WTC11 (cell line): ENCODE data around the gene SMAD6. TPM values are rescaled to one million over a fixed set of nuclear protein-coding genes. Genes with fewer than 3 reads are reported as not detected.

ENCODE experiments used
- ATAC-seq: fragments of 200-7000 bp; cut with Tn5 transposase; 2 replicates; pipeline ENCODE4 v1.10.0; 2021; ENCODE audit warnings: mild to moderate bottlenecking, moderate library complexity
- CTCF ChIA-PET: fragments of 300-600 bp; sonication (Branson Sonifier 250); formaldehyde crosslinking; loops from one replicate; lab custom pipeline; 2021; ENCODE audit warnings: antibody characterized with exemption; lab: Charles Lee
- POLR2A ChIA-PET: fragments of 350-600 bp; sonication (Branson Sonifier 250); formaldehyde crosslinking; loops from one replicate; lab custom pipeline; 2021; ENCODE audit warnings: antibody characterized with exemption; lab: Charles Lee
- DNase-seq: peaks from one replicate; pipeline ENCODE4 v3.0.0; 2021; ENCODE audit warnings: low spot score
- H3K27ac Mint-ChIP-seq: 2 replicates; pipeline ENCODE4 v1.8.0; 2021; ENCODE audit warnings: mixed read lengths
- H3K27me3 Mint-ChIP-seq: 2 replicates; pipeline ENCODE4 v1.8.0; 2021; ENCODE audit warnings: low read depth, mild to moderate bottlenecking, moderate library complexity, mixed read lengths
- H3K36me3 Mint-ChIP-seq: 2 replicates; pipeline ENCODE4 v1.8.0; 2021; ENCODE audit warnings: mixed read lengths
- H3K4me1 Mint-ChIP-seq: 2 replicates; pipeline ENCODE4 v1.8.0; 2022; ENCODE audit warnings: mixed read lengths
- H3K4me3 Mint-ChIP-seq: 2 replicates; pipeline ENCODE4 v1.8.0; 2021; ENCODE audit warnings: mild to moderate bottlenecking, moderate library complexity, mixed read lengths
- H3K9me3 Mint-ChIP-seq: 2 replicates; pipeline ENCODE4 v1.8.0; 2021; ENCODE audit warnings: mixed read lengths
- CBFB ChIP-seq: sonication (generic); formaldehyde crosslinking; IDR thresholded peaks from 2 replicates; pipeline ENCODE4 v1.8.1; 2022; ENCODE audit warnings: mild to moderate bottlenecking, low read depth, missing genetic modification reagents
- NFATC4 ChIP-seq: fragments of 250-450 bp; sonication (Bioruptor Pico); IDR thresholded peaks from 2 replicates; pipeline ENCODE4 v1.9.0; 2021; ENCODE audit warnings: mild to moderate bottlenecking
- SOX15 ChIP-seq: fragments of 250-450 bp; sonication (Bioruptor Pico); IDR thresholded peaks from 2 replicates; pipeline ENCODE4 v1.9.0; 2021; ENCODE audit warnings: mild to moderate bottlenecking
- SP1 ChIP-seq: sonication (generic); formaldehyde crosslinking; conservative IDR thresholded peaks from 2 replicates; pipeline ENCODE4 v1.8.1; 2022; ENCODE audit warnings: missing genetic modification reagents
- ZNF121 ChIP-seq: sonication (generic); formaldehyde crosslinking; IDR thresholded peaks from 2 replicates; pipeline ENCODE4 v1.8.0; 2023; ENCODE audit warnings: missing genetic modification reagents
- ZNF219 ChIP-seq: sonication (generic); formaldehyde crosslinking; IDR thresholded peaks from 2 replicates; pipeline ENCODE4 v1.8.0; 2023; ENCODE audit warnings: missing genetic modification reagents, mild to moderate bottlenecking, borderline replicate concordance
- ZNF232 ChIP-seq: sonication (generic); formaldehyde crosslinking; IDR thresholded peaks from 2 replicates; pipeline ENCODE4 v1.8.0; 2022; ENCODE audit warnings: mild to moderate bottlenecking, missing genetic modification reagents
- ZNF317 ChIP-seq: sonication (generic); formaldehyde crosslinking; IDR thresholded peaks from 2 replicates; pipeline ENCODE4 v1.8.1; 2023; ENCODE audit warnings: low read depth, mild to moderate bottlenecking, moderate library complexity, missing genetic modification reagents, borderline replicate concordance
- ZNF396 ChIP-seq: fragments of 250-450 bp; sonication (Bioruptor Pico); IDR thresholded peaks from 2 replicates; pipeline ENCODE4 v1.8.0; 2021; ENCODE audit warnings: mild to moderate bottlenecking, moderate library complexity, borderline replicate concordance
- total RNA-seq: library from RNA; stranded (reverse); gene quantifications from 3 replicates; pipeline ENCODE4 v1.2.3, GENCODE V29; 2021
- TF ChIP-seq, protein P1 (sequence below): fragments of 250-450 bp; sonication (Bioruptor Pico); IDR thresholded peaks from 2 replicates; pipeline ENCODE4 v1.9.0; 2021; ENCODE audit warnings: moderate library complexity, mild to moderate bottlenecking, inconsistent platforms, borderline replicate concordance
- TF ChIP-seq, protein P2 (sequence below): sonication (generic); formaldehyde crosslinking; IDR thresholded peaks from 2 replicates; pipeline ENCODE4 v1.8.0; 2022; ENCODE audit warnings: missing genetic modification reagents
- TF ChIP-seq, protein P3 (sequence below): sonication (generic); formaldehyde crosslinking; IDR thresholded peaks from 2 replicates; pipeline ENCODE4 v1.8.1; 2023; ENCODE audit warnings: mild to moderate bottlenecking, missing genetic modification reagents
- TF ChIP-seq, protein P4 (sequence below): fragments of 250-450 bp; sonication (Bioruptor Pico); IDR thresholded peaks from 2 replicates; pipeline ENCODE4 v1.9.0; 2021; ENCODE audit warnings: mild to moderate bottlenecking
- TF ChIP-seq, protein P5 (sequence below): sonication (generic); formaldehyde crosslinking; IDR thresholded peaks from 2 replicates; pipeline ENCODE4 v1.8.1; 2022; ENCODE audit warnings: low read depth, mild to moderate bottlenecking, moderate library complexity, missing genetic modification reagents, borderline replicate concordance
- TF ChIP-seq, protein P6 (sequence below): sonication (generic); formaldehyde crosslinking; IDR thresholded peaks from 2 replicates; pipeline ENCODE4 v1.8.1; 2022; ENCODE audit warnings: low read depth, missing genetic modification reagents, borderline replicate concordance
- TF ChIP-seq, protein P7 (sequence below): fragments of 250-450 bp; sonication (Bioruptor Pico); IDR thresholded peaks from 2 replicates; pipeline ENCODE4 v1.9.0; 2021; ENCODE audit warnings: mild to moderate bottlenecking, borderline replicate concordance
- TF ChIP-seq, protein P8 (sequence below): sonication (generic); formaldehyde crosslinking; IDR thresholded peaks from 2 replicates; pipeline ENCODE4 v1.8.0; 2022; ENCODE audit warnings: mild to moderate bottlenecking, missing genetic modification reagents

Gene SMAD6
- total RNA-seq, 1 experiment from 2014 or later, result 13.9 TPM

DNA sequence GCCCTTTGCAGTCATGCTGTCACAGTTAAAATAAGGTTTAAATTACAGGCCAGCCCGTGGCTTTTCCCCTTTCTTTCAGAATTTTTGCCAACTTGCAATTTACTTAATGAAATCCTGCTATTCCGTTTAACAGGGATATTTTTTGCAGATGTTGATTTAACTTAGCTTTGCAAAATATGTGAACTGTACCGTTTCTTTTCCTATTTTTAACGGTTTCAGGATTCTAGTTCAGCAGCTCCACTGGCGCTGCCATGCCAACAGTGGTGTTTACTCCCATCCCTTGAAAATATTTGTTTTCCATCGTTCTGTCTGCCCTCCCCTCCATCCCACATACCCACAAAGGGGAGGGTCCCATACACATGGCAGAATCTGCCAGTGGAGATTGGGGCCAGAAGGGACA is 54.3 kb downstream of the SMAD6 start:
- Mint-ChIP-seq H3K9me3 (peaks cover 10% of the 10 kb centered on the region), H3K27me3 (no peaks in the 10 kb centered on the region), H3K4me3 (no peak overlapping the region), H3K27ac (no peak overlapping the region), H3K4me1 (peaks cover 20% of the 10 kb centered on the region), H3K36me3 (peaks cover 10% of the 10 kb centered on the region)
- ATAC-seq (no peak), DNase-seq (no peak)
- ChIA-PET POLR2A (no interaction called here), CTCF (no interaction called here)
- no peak for TF ChIP-seq CBFB (CRISPR knock-in tag)
- no peak for TF ChIP-seq ZNF219
- TF ChIP-seq, protein P1, sequence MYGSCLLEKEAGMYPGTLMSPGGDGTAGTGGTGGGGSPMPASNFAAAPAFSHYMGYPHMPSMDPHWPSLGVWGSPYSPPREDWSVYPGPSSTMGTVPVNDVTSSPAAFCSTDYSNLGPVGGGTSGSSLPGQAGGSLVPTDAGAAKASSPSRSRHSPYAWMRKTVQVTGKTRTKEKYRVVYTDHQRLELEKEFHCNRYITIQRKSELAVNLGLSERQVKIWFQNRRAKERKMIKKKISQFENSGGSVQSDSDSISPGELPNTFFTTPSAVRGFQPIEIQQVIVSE (CRISPR knock-in tag), result no peak
- no peak for TF ChIP-seq ZNF396 (CRISPR knock-in tag)
- TF ChIP-seq SOX15 (CRISPR knock-in tag), result no peak
- TF ChIP-seq, protein P2, sequence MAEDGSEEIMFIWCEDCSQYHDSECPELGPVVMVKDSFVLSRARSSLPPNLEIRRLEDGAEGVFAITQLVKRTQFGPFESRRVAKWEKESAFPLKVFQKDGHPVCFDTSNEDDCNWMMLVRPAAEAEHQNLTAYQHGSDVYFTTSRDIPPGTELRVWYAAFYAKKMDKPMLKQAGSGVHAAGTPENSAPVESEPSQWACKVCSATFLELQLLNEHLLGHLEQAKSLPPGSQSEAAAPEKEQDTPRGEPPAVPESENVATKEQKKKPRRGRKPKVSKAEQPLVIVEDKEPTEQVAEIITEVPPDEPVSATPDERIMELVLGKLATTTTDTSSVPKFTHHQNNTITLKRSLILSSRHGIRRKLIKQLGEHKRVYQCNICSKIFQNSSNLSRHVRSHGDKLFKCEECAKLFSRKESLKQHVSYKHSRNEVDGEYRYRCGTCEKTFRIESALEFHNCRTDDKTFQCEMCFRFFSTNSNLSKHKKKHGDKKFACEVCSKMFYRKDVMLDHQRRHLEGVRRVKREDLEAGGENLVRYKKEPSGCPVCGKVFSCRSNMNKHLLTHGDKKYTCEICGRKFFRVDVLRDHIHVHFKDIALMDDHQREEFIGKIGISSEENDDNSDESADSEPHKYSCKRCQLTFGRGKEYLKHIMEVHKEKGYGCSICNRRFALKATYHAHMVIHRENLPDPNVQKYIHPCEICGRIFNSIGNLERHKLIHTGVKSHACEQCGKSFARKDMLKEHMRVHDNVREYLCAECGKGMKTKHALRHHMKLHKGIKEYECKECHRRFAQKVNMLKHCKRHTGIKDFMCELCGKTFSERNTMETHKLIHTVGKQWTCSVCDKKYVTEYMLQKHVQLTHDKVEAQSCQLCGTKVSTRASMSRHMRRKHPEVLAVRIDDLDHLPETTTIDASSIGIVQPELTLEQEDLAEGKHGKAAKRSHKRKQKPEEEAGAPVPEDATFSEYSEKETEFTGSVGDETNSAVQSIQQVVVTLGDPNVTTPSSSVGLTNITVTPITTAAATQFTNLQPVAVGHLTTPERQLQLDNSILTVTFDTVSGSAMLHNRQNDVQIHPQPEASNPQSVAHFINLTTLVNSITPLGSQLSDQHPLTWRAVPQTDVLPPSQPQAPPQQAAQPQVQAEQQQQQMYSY (CRISPR knock-in tag), result no peak
- TF ChIP-seq ZNF121 (CRISPR knock-in tag), result no peak

DNA sequence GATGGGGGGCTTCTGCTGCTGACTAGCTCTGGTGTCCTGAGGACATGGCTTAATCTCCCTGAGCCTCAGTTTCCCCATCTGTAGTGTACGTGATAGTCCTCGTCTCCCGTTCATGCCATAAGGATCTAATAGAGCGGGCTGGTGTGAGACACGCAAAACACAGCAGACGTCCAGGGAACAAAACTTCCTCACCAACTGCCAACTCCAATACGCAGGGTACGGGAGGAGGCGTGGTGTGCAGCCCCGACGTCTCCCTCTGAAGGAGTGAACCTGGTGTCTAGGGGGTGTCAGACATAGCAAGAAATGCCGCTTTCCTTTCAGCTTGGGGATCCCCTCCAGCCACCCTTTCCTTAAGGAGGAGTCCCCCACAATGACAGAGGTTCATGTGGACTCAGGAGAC is 55.0 kb downstream of the SMAD6 start:
- DNase-seq, result no peak
- ATAC-seq, result no peak
- H3K4me1 Mint-ChIP-seq, result peaks cover 20% of the 10 kb centered on the region
- peaks cover 10% of the 10 kb centered on the region for H3K9me3 Mint-ChIP-seq
- ChIA-PET CTCF (interaction anchor here (1.2 kb wide), 1 partner anchor 97 kb away, joined by 3 read pairs; no protein-coding TSS in a partner anchor), POLR2A (no interaction called here)
- H3K27me3 Mint-ChIP-seq, result no peaks in the 10 kb centered on the region
- H3K4me3 Mint-ChIP-seq, result no peak overlapping the region
- H3K36me3 Mint-ChIP-seq, result peaks cover 10% of the 10 kb centered on the region
- H3K27ac Mint-ChIP-seq, result no peak overlapping the region
- TF ChIP-seq, protein P3, sequence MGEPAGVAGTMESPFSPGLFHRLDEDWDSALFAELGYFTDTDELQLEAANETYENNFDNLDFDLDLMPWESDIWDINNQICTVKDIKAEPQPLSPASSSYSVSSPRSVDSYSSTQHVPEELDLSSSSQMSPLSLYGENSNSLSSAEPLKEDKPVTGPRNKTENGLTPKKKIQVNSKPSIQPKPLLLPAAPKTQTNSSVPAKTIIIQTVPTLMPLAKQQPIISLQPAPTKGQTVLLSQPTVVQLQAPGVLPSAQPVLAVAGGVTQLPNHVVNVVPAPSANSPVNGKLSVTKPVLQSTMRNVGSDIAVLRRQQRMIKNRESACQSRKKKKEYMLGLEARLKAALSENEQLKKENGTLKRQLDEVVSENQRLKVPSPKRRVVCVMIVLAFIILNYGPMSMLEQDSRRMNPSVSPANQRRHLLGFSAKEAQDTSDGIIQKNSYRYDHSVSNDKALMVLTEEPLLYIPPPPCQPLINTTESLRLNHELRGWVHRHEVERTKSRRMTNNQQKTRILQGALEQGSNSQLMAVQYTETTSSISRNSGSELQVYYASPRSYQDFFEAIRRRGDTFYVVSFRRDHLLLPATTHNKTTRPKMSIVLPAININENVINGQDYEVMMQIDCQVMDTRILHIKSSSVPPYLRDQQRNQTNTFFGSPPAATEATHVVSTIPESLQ, result no peak
- TF ChIP-seq, protein P4, sequence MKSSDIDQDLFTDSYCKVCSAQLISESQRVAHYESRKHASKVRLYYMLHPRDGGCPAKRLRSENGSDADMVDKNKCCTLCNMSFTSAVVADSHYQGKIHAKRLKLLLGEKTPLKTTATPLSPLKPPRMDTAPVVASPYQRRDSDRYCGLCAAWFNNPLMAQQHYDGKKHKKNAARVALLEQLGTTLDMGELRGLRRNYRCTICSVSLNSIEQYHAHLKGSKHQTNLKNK (CRISPR knock-in tag), result no peak
- TF ChIP-seq, protein P5, sequence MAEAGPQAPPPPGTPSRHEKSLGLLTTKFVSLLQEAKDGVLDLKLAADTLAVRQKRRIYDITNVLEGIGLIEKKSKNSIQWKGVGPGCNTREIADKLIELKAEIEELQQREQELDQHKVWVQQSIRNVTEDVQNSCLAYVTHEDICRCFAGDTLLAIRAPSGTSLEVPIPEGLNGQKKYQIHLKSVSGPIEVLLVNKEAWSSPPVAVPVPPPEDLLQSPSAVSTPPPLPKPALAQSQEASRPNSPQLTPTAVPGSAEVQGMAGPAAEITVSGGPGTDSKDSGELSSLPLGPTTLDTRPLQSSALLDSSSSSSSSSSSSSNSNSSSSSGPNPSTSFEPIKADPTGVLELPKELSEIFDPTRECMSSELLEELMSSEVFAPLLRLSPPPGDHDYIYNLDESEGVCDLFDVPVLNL, result no peak
- TF ChIP-seq SP1 (no peak), ZNF317 (CRISPR knock-in tag) (no peak), ZNF232 (no peak), NFATC4 (no peak)
- TF ChIP-seq, protein P6, sequence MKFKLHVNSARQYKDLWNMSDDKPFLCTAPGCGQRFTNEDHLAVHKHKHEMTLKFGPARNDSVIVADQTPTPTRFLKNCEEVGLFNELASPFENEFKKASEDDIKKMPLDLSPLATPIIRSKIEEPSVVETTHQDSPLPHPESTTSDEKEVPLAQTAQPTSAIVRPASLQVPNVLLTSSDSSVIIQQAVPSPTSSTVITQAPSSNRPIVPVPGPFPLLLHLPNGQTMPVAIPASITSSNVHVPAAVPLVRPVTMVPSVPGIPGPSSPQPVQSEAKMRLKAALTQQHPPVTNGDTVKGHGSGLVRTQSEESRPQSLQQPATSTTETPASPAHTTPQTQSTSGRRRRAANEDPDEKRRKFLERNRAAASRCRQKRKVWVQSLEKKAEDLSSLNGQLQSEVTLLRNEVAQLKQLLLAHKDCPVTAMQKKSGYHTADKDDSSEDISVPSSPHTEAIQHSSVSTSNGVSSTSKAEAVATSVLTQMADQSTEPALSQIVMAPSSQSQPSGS (CRISPR knock-in tag), result no peak
- TF ChIP-seq, protein P7, sequence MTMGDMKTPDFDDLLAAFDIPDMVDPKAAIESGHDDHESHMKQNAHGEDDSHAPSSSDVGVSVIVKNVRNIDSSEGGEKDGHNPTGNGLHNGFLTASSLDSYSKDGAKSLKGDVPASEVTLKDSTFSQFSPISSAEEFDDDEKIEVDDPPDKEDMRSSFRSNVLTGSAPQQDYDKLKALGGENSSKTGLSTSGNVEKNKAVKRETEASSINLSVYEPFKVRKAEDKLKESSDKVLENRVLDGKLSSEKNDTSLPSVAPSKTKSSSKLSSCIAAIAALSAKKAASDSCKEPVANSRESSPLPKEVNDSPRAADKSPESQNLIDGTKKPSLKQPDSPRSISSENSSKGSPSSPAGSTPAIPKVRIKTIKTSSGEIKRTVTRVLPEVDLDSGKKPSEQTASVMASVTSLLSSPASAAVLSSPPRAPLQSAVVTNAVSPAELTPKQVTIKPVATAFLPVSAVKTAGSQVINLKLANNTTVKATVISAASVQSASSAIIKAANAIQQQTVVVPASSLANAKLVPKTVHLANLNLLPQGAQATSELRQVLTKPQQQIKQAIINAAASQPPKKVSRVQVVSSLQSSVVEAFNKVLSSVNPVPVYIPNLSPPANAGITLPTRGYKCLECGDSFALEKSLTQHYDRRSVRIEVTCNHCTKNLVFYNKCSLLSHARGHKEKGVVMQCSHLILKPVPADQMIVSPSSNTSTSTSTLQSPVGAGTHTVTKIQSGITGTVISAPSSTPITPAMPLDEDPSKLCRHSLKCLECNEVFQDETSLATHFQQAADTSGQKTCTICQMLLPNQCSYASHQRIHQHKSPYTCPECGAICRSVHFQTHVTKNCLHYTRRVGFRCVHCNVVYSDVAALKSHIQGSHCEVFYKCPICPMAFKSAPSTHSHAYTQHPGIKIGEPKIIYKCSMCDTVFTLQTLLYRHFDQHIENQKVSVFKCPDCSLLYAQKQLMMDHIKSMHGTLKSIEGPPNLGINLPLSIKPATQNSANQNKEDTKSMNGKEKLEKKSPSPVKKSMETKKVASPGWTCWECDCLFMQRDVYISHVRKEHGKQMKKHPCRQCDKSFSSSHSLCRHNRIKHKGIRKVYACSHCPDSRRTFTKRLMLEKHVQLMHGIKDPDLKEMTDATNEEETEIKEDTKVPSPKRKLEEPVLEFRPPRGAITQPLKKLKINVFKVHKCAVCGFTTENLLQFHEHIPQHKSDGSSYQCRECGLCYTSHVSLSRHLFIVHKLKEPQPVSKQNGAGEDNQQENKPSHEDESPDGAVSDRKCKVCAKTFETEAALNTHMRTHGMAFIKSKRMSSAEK (CRISPR knock-in tag), result no peak
- TF ChIP-seq, protein P8, sequence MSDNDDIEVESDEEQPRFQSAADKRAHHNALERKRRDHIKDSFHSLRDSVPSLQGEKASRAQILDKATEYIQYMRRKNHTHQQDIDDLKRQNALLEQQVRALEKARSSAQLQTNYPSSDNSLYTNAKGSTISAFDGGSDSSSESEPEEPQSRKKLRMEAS (CRISPR knock-in tag), result no peak
